Measurements from ENCODE around the gene SYNGR2.

SYNGR2 gene

GRCh38 chr17:78144736-78145641, 23.4 kb upstream of the SYNGR2 start:
- peaks cover 80% of the 10 kb centered on the region for H3K4me1 ChIP-seq (ENCODE audit: low read depth, poor library complexity, severe bottlenecking)
- TF ChIP-seq CTCF (conservative IDR thresholded peaks at IDR 0.05; ENCODE audit: low read depth, low read length): no peak
- H3K4me2 ChIP-seq: peak overlapping the region; percentile 79
- H2AFZ ChIP-seq (ENCODE audit: low read depth): peak overlapping the region; percentile 39; the same call in 1 of the 2 replicates
- no peaks in the 10 kb centered on the region for H3K36me3 ChIP-seq (ENCODE audit: insufficient read depth)
- H3K4me3 ChIP-seq (IDR thresholded peaks at IDR 0.05; ENCODE audit: insufficient read depth, low read depth, low read length): no peak overlapping the region
- peak overlapping the region; percentile 83 for H3K27ac ChIP-seq
- peak overlapping the region; percentile 54 for H3K9ac ChIP-seq
- H3K27me3 ChIP-seq (ENCODE audit: insufficient read depth, low read depth): no peaks in the 10 kb centered on the region
- no peaks in the 10 kb centered on the region for H4K20me1 ChIP-seq (ENCODE audit: insufficient read depth)
- H3K79me2 ChIP-seq (ENCODE audit: insufficient read depth, low read depth): no peaks in the 10 kb centered on the region

GRCh38 chr17:78146471-78146869, 21.9 kb upstream of the SYNGR2 start:
- H3K4me2 ChIP-seq: no peak overlapping the region
- no peak overlapping the region for H3K9ac ChIP-seq
- H3K4me1 ChIP-seq (ENCODE audit: low read depth, poor library complexity, severe bottlenecking): peaks cover 71% of the 10 kb centered on the region

GRCh38 chr17:78146881-78147280, 21.5 kb upstream of the SYNGR2 start:
- no peak for TF ChIP-seq CTCF (conservative IDR thresholded peaks at IDR 0.05; ENCODE audit: low read depth, low read length)
- Histone ChIP-seq H3K27ac (no peak overlapping the region), H3K79me2 (ENCODE audit: insufficient read depth, low read depth) (no peaks in the 10 kb centered on the region), H3K9ac (no peak overlapping the region), H2AFZ (ENCODE audit: low read depth) (no peak overlapping the region), H3K4me3 (IDR thresholded peaks at IDR 0.05; ENCODE audit: insufficient read depth, low read depth, low read length) (no peak overlapping the region), H3K4me1 (ENCODE audit: low read depth, poor library complexity, severe bottlenecking) (peaks cover 71% of the 10 kb centered on the region), H3K4me2 (no peak overlapping the region), H3K27me3 (ENCODE audit: insufficient read depth, low read depth) (no peaks in the 10 kb centered on the region), H3K36me3 (ENCODE audit: insufficient read depth) (no peaks in the 10 kb centered on the region), H4K20me1 (ENCODE audit: insufficient read depth) (no peaks in the 10 kb centered on the region)

More at GRCh38 chr17:78146471-78146869, 21.9 kb upstream of the SYNGR2 start:
- Histone ChIP-seq H2AFZ (ENCODE audit: low read depth) (no peak overlapping the region), H4K20me1 (ENCODE audit: insufficient read depth) (no peaks in the 10 kb centered on the region), H3K36me3 (ENCODE audit: insufficient read depth) (no peaks in the 10 kb centered on the region), H3K27ac (no peak overlapping the region), H3K4me3 (IDR thresholded peaks at IDR 0.05; ENCODE audit: insufficient read depth, low read depth, low read length) (no peak overlapping the region), H3K79me2 (ENCODE audit: insufficient read depth, low read depth) (no peaks in the 10 kb centered on the region), H3K27me3 (ENCODE audit: insufficient read depth, low read depth) (no peaks in the 10 kb centered on the region)
- no peak for TF ChIP-seq CTCF (conservative IDR thresholded peaks at IDR 0.05; ENCODE audit: low read depth, low read length)

- Histone ChIP-seq H3K27me3 (ENCODE audit: insufficient read depth, low read depth) (no peaks in the 10 kb centered on the region), H3K9ac (no peak overlapping the region), H3K4me2 (no peak overlapping the region), H4K20me1 (ENCODE audit: insufficient read depth) (no peaks in the 10 kb centered on the region), H3K79me2 (ENCODE audit: insufficient read depth, low read depth) (no peaks in the 10 kb centered on the region), H3K4me1 (ENCODE audit: low read depth, poor library complexity, severe bottlenecking) (peaks cover 71% of the 10 kb centered on the region), H3K4me3 (IDR thresholded peaks at IDR 0.05; ENCODE audit: insufficient read depth, low read depth, low read length) (no peak overlapping the region), H3K27ac (no peak overlapping the region), H3K36me3 (ENCODE audit: insufficient read depth) (no peaks in the 10 kb centered on the region), H2AFZ (ENCODE audit: low read depth) (no peak overlapping the region; the same call in 1 of the 2 replicates)
- no peak for TF ChIP-seq CTCF (conservative IDR thresholded peaks at IDR 0.05; ENCODE audit: low read depth, low read length)
These were observed 20.9 kb upstream of the SYNGR2 start for GRCh38 chr17:78147315-78147998.
